DOHH2 (cell line): ENCODE measurements around the gene IL36RN.

Experiments
- CTCF ChIP-seq: fragments of 200-600 bp; sonication (generic); IDR thresholded peaks from one replicate; pipeline ENCODE4 v1.5.1; 2014; ENCODE audit warnings: antibody characterized with exemption, mild to moderate bottlenecking, low read depth, low read length; ENCODE audit not compliant: poor library complexity, severe bottlenecking
- EZH2phosphoT487 ChIP-seq: fragments of 200-600 bp; sonication (generic); IDR thresholded peaks from 2 replicates; pipeline ENCODE4 v1.6.1; 2017; ENCODE audit warnings: borderline replicate concordance, mild to moderate bottlenecking, antibody characterized with exemption, low read length, moderate library complexity, mixed read lengths

- TF ChIP-seq CTCF = no peak
- TF ChIP-seq EZH2phosphoT487 = no peak
Measured at GRCh38 chr2:113060396-113060795, 1.4 kb downstream of the IL36RN start.
